ENCODE data around the gene DRC7. TPM values are rescaled to one million over a fixed set of nuclear protein-coding genes. Genes with fewer than 3 reads are reported as not detected.

Gene DRC7
- total RNA-seq (0.83 and 1.2 TPM in 2 replicates), polyA plus RNA-seq (2.0 and 3.4 TPM in 2 replicates)

GRCh38 chr16:57694725-57695679, at the start of gene DRC7:
TSS of gene DRC7 (plus strand) at chr16:57694806. CDS start at chr16:57697950, 3,144 bp downstream.
- peak; percentile 72 to 85 for DNase-seq (ENCODE audit: low read depth in 1 of 2, low spot score in 1 of 2)
- Histone ChIP-seq H3K4me1 (ENCODE audit: low read depth) (no peaks in the 10 kb centered on the region), H3K4me3 (peak within 1 kb of the TSS; percentile 18), H3K27ac (peak within 1 kb of the TSS; percentile 4), H3K27me3 (no peaks in the 10 kb centered on the region), H3K36me3 (no peaks in the 10 kb centered on the region), H3K9me3 (ENCODE audit: low read depth) (no peaks in the 10 kb centered on the region)
- TF ChIP-seq CTCF (IDR thresholded peaks at IDR 0.05; ENCODE audit: low read depth, low read length): no peak

GRCh38 chr16:57645169-57645568, 49.4 kb upstream of the DRC7 start:
- no peak overlapping the region for H3K27ac ChIP-seq
- H3K36me3 ChIP-seq: no peaks in the 10 kb centered on the region
- TF ChIP-seq CTCF (IDR thresholded peaks at IDR 0.05; ENCODE audit: low read depth, low read length): no peak
- no peaks in the 10 kb centered on the region for H3K4me1 ChIP-seq (ENCODE audit: low read depth)
- DNase-seq (ENCODE audit: low read depth in 1 of 2, low spot score in 1 of 2): no peak
- no peak overlapping the region for H3K4me3 ChIP-seq
- no peaks in the 10 kb centered on the region for H3K9me3 ChIP-seq (ENCODE audit: low read depth)
- no peaks in the 10 kb centered on the region for H3K27me3 ChIP-seq

GRCh38 chr16:57645691-57646387, 48.8 kb upstream of the DRC7 start:
- Histone ChIP-seq H3K4me3 (no peak overlapping the region), H3K36me3 (no peaks in the 10 kb centered on the region), H3K27ac (no peak overlapping the region), H3K9me3 (ENCODE audit: low read depth) (no peaks in the 10 kb centered on the region), H3K27me3 (no peaks in the 10 kb centered on the region), H3K4me1 (ENCODE audit: low read depth) (no peaks in the 10 kb centered on the region)
- TF ChIP-seq CTCF (IDR thresholded peaks at IDR 0.05; ENCODE audit: low read depth, low read length): no peak
- peak in 1 of 2 donors; percentile 63 for DNase-seq (ENCODE audit: low read depth in 1 of 2, low spot score in 1 of 2)

- no peak for TF ChIP-seq CTCF (IDR thresholded peaks at IDR 0.05; ENCODE audit: low read depth, low read length)
- DNase-seq (ENCODE audit: low read depth in 1 of 2, low spot score in 1 of 2): no peak
- Histone ChIP-seq H3K27me3 (no peaks in the 10 kb centered on the region), H3K4me1 (ENCODE audit: low read depth) (no peaks in the 10 kb centered on the region), H3K4me3 (no peak overlapping the region), H3K9me3 (ENCODE audit: low read depth) (no peaks in the 10 kb centered on the region), H3K27ac (no peak overlapping the region), H3K36me3 (no peaks in the 10 kb centered on the region)
Measured at GRCh38 chr16:57646388-57647039, 48.1 kb upstream of the DRC7 start.

- Histone ChIP-seq H3K27me3 (no peaks in the 10 kb centered on the region), H3K4me3 (no peak overlapping the region), H3K9me3 (ENCODE audit: low read depth) (no peaks in the 10 kb centered on the region), H3K27ac (no peak overlapping the region), H3K4me1 (ENCODE audit: low read depth) (no peaks in the 10 kb centered on the region), H3K36me3 (no peaks in the 10 kb centered on the region)
- no peak for TF ChIP-seq CTCF (IDR thresholded peaks at IDR 0.05; ENCODE audit: low read depth, low read length)
- no peak for DNase-seq (ENCODE audit: low read depth in 1 of 2, low spot score in 1 of 2)
Measured at GRCh38 chr16:57647136-57647875, 47.3 kb upstream of the DRC7 start.
